Measurements from ENCODE around the gene QRICH1. TPM values are rescaled to one million over a fixed set of nuclear protein-coding genes. Genes with fewer than 3 reads are reported as not detected.

QRICH1 gene
- total RNA-seq, 1 donor from 2014 or later: 147 TPM

GRCh38 chr3:49057268-49057667 lies 36.6 kb downstream of the QRICH1 start:
- H3K4me3 Mint-ChIP-seq: no peak overlapping the region
- H3K9me3 Mint-ChIP-seq: no peaks in the 10 kb centered on the region
- DNase-seq (ENCODE audit: low spot score): no peak
- no peaks in the 10 kb centered on the region for H3K4me1 Mint-ChIP-seq (ENCODE audit: low read depth)
- intact Hi-C loops (cut with micrococcal nuclease): no loop called here
- H3K27ac Mint-ChIP-seq: no peak overlapping the region
- H3K27me3 Mint-ChIP-seq (ENCODE audit: insufficient read depth): no peaks in the 10 kb centered on the region
- H3K36me3 Mint-ChIP-seq (ENCODE audit: low read depth): peaks cover 32% of the 10 kb centered on the region

- intact Hi-C loops (cut with micrococcal nuclease): no loop called here
- Mint-ChIP-seq H3K27ac (no peak overlapping the region), H3K9me3 (no peaks in the 10 kb centered on the region), H3K4me1 (ENCODE audit: low read depth) (no peaks in the 10 kb centered on the region), H3K36me3 (ENCODE audit: low read depth) (peaks cover 44% of the 10 kb centered on the region), H3K27me3 (ENCODE audit: insufficient read depth) (no peaks in the 10 kb centered on the region), H3K4me3 (no peak overlapping the region)
- DNase-seq (ENCODE audit: low spot score): no peak
These were observed 39.5 kb downstream of the QRICH1 start for GRCh38 chr3:49054344-49054862.

GRCh38 chr3:49053543-49053942 lies 40.3 kb downstream of the QRICH1 start:
- Mint-ChIP-seq H3K27ac (no peak overlapping the region), H3K4me3 (no peak overlapping the region), H3K27me3 (ENCODE audit: insufficient read depth) (no peaks in the 10 kb centered on the region), H3K4me1 (ENCODE audit: low read depth) (no peaks in the 10 kb centered on the region), H3K36me3 (ENCODE audit: low read depth) (peaks cover 44% of the 10 kb centered on the region), H3K9me3 (no peaks in the 10 kb centered on the region)
- no peak for DNase-seq (ENCODE audit: low spot score)
- intact Hi-C loops (cut with micrococcal nuclease): no loop called here

- no peak for DNase-seq (ENCODE audit: low spot score)
- Mint-ChIP-seq H3K4me1 (ENCODE audit: low read depth) (peaks cover 5% of the 10 kb centered on the region), H3K27ac (no peak overlapping the region), H3K4me3 (no peak overlapping the region), H3K36me3 (ENCODE audit: low read depth) (peaks cover 34% of the 10 kb centered on the region), H3K9me3 (no peaks in the 10 kb centered on the region), H3K27me3 (ENCODE audit: insufficient read depth) (no peaks in the 10 kb centered on the region)
- intact Hi-C loops (cut with micrococcal nuclease): no loop called here
These were observed 58.6 kb downstream of the QRICH1 start for GRCh38 chr3:49035281-49035680.

- Mint-ChIP-seq H3K4me3 (no peak overlapping the region), H3K4me1 (ENCODE audit: low read depth) (peaks cover 10% of the 10 kb centered on the region), H3K27ac (no peak overlapping the region), H3K27me3 (ENCODE audit: insufficient read depth) (no peaks in the 10 kb centered on the region), H3K36me3 (ENCODE audit: low read depth) (peaks cover 35% of the 10 kb centered on the region), H3K9me3 (no peaks in the 10 kb centered on the region)
- intact Hi-C loops (cut with micrococcal nuclease): no loop called here
- DNase-seq (ENCODE audit: low spot score): no peak
These were observed 59.2 kb downstream of the QRICH1 start for GRCh38 chr3:49034650-49035049.

GRCh38 chr3:49032646-49033304 lies 61.1 kb downstream of the QRICH1 start:
- no peaks in the 10 kb centered on the region for H3K9me3 Mint-ChIP-seq
- no peak for DNase-seq (ENCODE audit: low spot score)
- intact Hi-C loops (cut with micrococcal nuclease): no loop called here
- H3K4me1 Mint-ChIP-seq (ENCODE audit: low read depth): peaks cover 26% of the 10 kb centered on the region
- peaks cover 48% of the 10 kb centered on the region for H3K36me3 Mint-ChIP-seq (ENCODE audit: low read depth)
- no peaks in the 10 kb centered on the region for H3K27me3 Mint-ChIP-seq (ENCODE audit: insufficient read depth)
- H3K27ac Mint-ChIP-seq: no peak overlapping the region
- no peak overlapping the region for H3K4me3 Mint-ChIP-seq

- H3K4me3 Mint-ChIP-seq: no peak overlapping the region
- H3K36me3 Mint-ChIP-seq (ENCODE audit: low read depth): peaks cover 63% of the 10 kb centered on the region
- H3K4me1 Mint-ChIP-seq (ENCODE audit: low read depth): peaks cover 44% of the 10 kb centered on the region
- H3K9me3 Mint-ChIP-seq: no peaks in the 10 kb centered on the region
- H3K27ac Mint-ChIP-seq: no peak overlapping the region
- intact Hi-C loops (cut with micrococcal nuclease): no loop called here
- DNase-seq (ENCODE audit: low spot score): no peak
- H3K27me3 Mint-ChIP-seq (ENCODE audit: insufficient read depth): no peaks in the 10 kb centered on the region
These were observed 63.5 kb downstream of the QRICH1 start for GRCh38 chr3:49030321-49030720.

- Mint-ChIP-seq H3K27me3 (ENCODE audit: insufficient read depth) (no peaks in the 10 kb centered on the region), H3K9me3 (no peaks in the 10 kb centered on the region), H3K4me3 (peak overlapping the region; percentile 93), H3K4me1 (ENCODE audit: low read depth) (peaks cover 47% of the 10 kb centered on the region), H3K36me3 (ENCODE audit: low read depth) (peaks cover 65% of the 10 kb centered on the region), H3K27ac (peak overlapping the region; percentile 90)
- intact Hi-C loops (cut with micrococcal nuclease): loop anchor here (1.0 to 10.0 kb wide), 8 partner anchors 8 to 643 kb away; partner anchors contain the start of genes APEH, ATRIP, CCDC51 and IP6K2
- DNase-seq (ENCODE audit: low spot score): no peak
These were observed 64.3 kb downstream of the QRICH1 start for GRCh38 chr3:49029563-49029884.

- H3K27me3 Mint-ChIP-seq (ENCODE audit: insufficient read depth): no peaks in the 10 kb centered on the region
- H3K4me1 Mint-ChIP-seq (ENCODE audit: low read depth): peaks cover 50% of the 10 kb centered on the region
These were observed 65.0 kb downstream of the QRICH1 start, which contains the start of gene IMPDH2 for GRCh38 chr3:49028673-49029562. Gene IMPDH2, minus strand, starts transcription at chr3:49029398. Its CDS starts 48 bp downstream, at chr3:49029350.

GRCh38 chr3:49028298-49028672 lies 65.6 kb downstream of the QRICH1 start:
- Mint-ChIP-seq H3K27me3 (ENCODE audit: insufficient read depth) (no peaks in the 10 kb centered on the region), H3K27ac (peak overlapping the region; percentile 90), H3K4me3 (peak overlapping the region; percentile 93), H3K4me1 (ENCODE audit: low read depth) (peaks cover 56% of the 10 kb centered on the region), H3K36me3 (ENCODE audit: low read depth) (peaks cover 76% of the 10 kb centered on the region), H3K9me3 (no peaks in the 10 kb centered on the region)
- DNase-seq (ENCODE audit: low spot score): no peak
- intact Hi-C loops (cut with micrococcal nuclease): loop anchor here (2.0 to 10.0 kb wide), 4 partner anchors 39 to 644 kb away; partner anchors contain the start of genes APEH, ATRIP, CCDC51 and IP6K2

More at GRCh38 chr3:49028673-49029562, 65.0 kb downstream of the QRICH1 start, which contains the start of gene IMPDH2:
- peaks cover 70% of the 10 kb centered on the region for H3K36me3 Mint-ChIP-seq (ENCODE audit: low read depth)
- intact Hi-C loops (cut with micrococcal nuclease): loop anchor here (1.0 to 10.0 kb wide), 8 partner anchors 8 to 643 kb away; partner anchors contain the start of genes APEH, ATRIP, CCDC51 and IP6K2
- H3K27ac Mint-ChIP-seq: peak within 1 kb of the TSS; percentile 90
- H3K4me3 Mint-ChIP-seq: peak within 1 kb of the TSS; percentile 93
- peak; percentile 92 for DNase-seq (ENCODE audit: low spot score)
- H3K9me3 Mint-ChIP-seq: no peaks in the 10 kb centered on the region

GRCh38 chr3:49027634-49028033 lies 66.2 kb downstream of the QRICH1 start:
- H3K36me3 Mint-ChIP-seq (ENCODE audit: low read depth): peaks cover 80% of the 10 kb centered on the region
- H3K9me3 Mint-ChIP-seq: no peaks in the 10 kb centered on the region
- peak overlapping the region; percentile 93 for H3K4me3 Mint-ChIP-seq
- no peaks in the 10 kb centered on the region for H3K27me3 Mint-ChIP-seq (ENCODE audit: insufficient read depth)
- peak overlapping the region; percentile 18 for H3K27ac Mint-ChIP-seq
- intact Hi-C loops (cut with micrococcal nuclease): loop anchor here (2.0 to 10.0 kb wide), 4 partner anchors 39 to 645 kb away; partner anchors contain the start of genes APEH, ATRIP, CCDC51 and IP6K2
- DNase-seq (ENCODE audit: low spot score): no peak
- peaks cover 61% of the 10 kb centered on the region for H3K4me1 Mint-ChIP-seq (ENCODE audit: low read depth)

- Mint-ChIP-seq H3K36me3 (ENCODE audit: low read depth) (peaks cover 73% of the 10 kb centered on the region), H3K27me3 (ENCODE audit: insufficient read depth) (no peaks in the 10 kb centered on the region), H3K9me3 (no peaks in the 10 kb centered on the region), H3K4me1 (ENCODE audit: low read depth) (peaks cover 59% of the 10 kb centered on the region), H3K4me3 (peak overlapping the region; percentile 76), H3K27ac (no peak overlapping the region)
- intact Hi-C loops (cut with micrococcal nuclease): loop anchor here (5.0 to 10.0 kb wide), 3 partner anchors 309 to 646 kb away; partner anchors contain the start of genes APEH, ATRIP, CCDC51 and IP6K2
- DNase-seq (ENCODE audit: low spot score): no peak
These were observed 67.3 kb downstream of the QRICH1 start for GRCh38 chr3:49026536-49026935.

All from activated T-helper 1 cell treated with anti-CD3 and anti-CD28 coated beads, Interleukin-12 subunit alpha, Interleukin-12 subunit beta, Interleukin-2, Interleukin-4 antibody, amounts not matched to agents 30 ng/mL and 10 ng/mL and 1 ng/mL, durations not matched to agents 14 hours and 24 hours and 36 hours (primary cell).